Right renal cortex interstitium (tissue), 3 donors: ENCODE results near the gene FBXL17. TPM values are rescaled to one million over a fixed set of nuclear protein-coding genes. Genes with fewer than 3 reads are reported as not detected.

ENCODE experiments used
- DNase-seq, 3 donors: peaks; one replicate each; pipeline ENCODE4 v3.0.0-alpha.2; 2013; ENCODE audit warnings: low read depth in 3 of 3, low spot score in 2 of 3
- polyA plus RNA-seq, 3 donors: library from polyadenylated mRNA; unstranded; fragments of 120-200 nt; gene quantifications; one replicate each; pipeline ENCODE4 v1.2.1, GENCODE V29; 2013; ENCODE audit not compliant: insufficient read length in 3 of 3

The FBXL17 gene
- polyA plus RNA-seq, 3 donors = 33.5 to 36.4 (median 36.1) TPM

- DNase-seq = no peak
Observed at GRCh38 chr5:107930891-107931290, 451.0 kb downstream of the FBXL17 start.

GRCh38 chr5:107930092-107930491 lies 451.8 kb downstream of the FBXL17 start:
- no peak for DNase-seq

GRCh38 chr5:107929080-107929479 lies 452.8 kb downstream of the FBXL17 start:
- DNase-seq = no peak

GRCh38 chr5:107926121-107926520 lies 455.8 kb downstream of the FBXL17 start:
- DNase-seq = no peak

- DNase-seq = no peak
Observed at GRCh38 chr5:107925200-107925599, 456.7 kb downstream of the FBXL17 start.

- DNase-seq = no peak
Observed at GRCh38 chr5:107919969-107920368, 461.9 kb downstream of the FBXL17 start.

- DNase-seq = no peak
Observed at GRCh38 chr5:107919361-107919760, 462.5 kb downstream of the FBXL17 start.

- no peak for DNase-seq
Observed at GRCh38 chr5:107917983-107918382, 463.9 kb downstream of the FBXL17 start.

- no peak for DNase-seq
Observed at GRCh38 chr5:107916731-107917725, 464.9 kb downstream of the FBXL17 start.

- DNase-seq = no peak
Observed at GRCh38 chr5:107915176-107915812, 466.6 kb downstream of the FBXL17 start.

GRCh38 chr5:107913494-107913893 lies 468.4 kb downstream of the FBXL17 start:
- DNase-seq = no peak

- no peak for DNase-seq
Observed at GRCh38 chr5:107900721-107901120, 481.2 kb downstream of the FBXL17 start.

- DNase-seq = no peak
Observed at GRCh38 chr5:107894361-107894760, 487.5 kb downstream of the FBXL17 start.

GRCh38 chr5:107893642-107894041 lies 488.3 kb downstream of the FBXL17 start:
- no peak for DNase-seq

- no peak for DNase-seq
Observed at GRCh38 chr5:107889387-107889786, 492.5 kb downstream of the FBXL17 start.

GRCh38 chr5:107888541-107888940 lies 493.4 kb downstream of the FBXL17 start:
- no peak for DNase-seq

- DNase-seq = no peak
Observed at GRCh38 chr5:107887166-107887943, 494.5 kb downstream of the FBXL17 start.

- no peak for DNase-seq
Observed at GRCh38 chr5:107885601-107886000, 496.3 kb downstream of the FBXL17 start.

- DNase-seq = no peak
Observed at GRCh38 chr5:107884871-107885270, 497.0 kb downstream of the FBXL17 start.

- no peak for DNase-seq
Observed at GRCh38 chr5:107878661-107879060, 503.2 kb downstream of the FBXL17 start.

GRCh38 chr5:107876906-107877305 lies 505.0 kb downstream of the FBXL17 start:
- no peak for DNase-seq
